ENCODE data around the gene PPP1R14C. TPM values are rescaled to one million over a fixed set of nuclear protein-coding genes. Genes with fewer than 3 reads are reported as not detected.

The PPP1R14C gene
- polyA plus RNA-seq, 3 donors: 0.11 TPM; not detected in 2

DNA sequence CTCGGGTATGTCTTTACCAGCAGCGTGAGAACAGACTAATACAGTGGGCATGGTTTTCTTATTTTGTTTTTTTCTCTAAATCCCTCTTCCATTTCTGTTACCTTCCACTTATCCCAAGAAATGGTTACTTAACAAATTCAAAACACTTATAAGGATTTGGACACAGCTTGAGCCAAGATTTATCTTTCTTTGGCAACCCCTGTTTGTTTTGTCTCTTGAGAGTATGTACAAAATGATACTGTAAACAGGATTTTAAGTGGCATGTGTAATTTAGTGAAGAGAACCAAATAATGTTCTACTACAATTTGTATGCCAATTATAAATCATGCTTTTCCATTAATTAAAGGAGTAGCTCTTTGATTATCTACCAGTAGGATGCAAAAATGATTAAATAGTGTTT is 51.4 kb downstream of the PPP1R14C start:
- WGBS (ENCODE audit: insufficient coverage): no CpG with 5 or more reads among the region's 2 CpGs
- no peaks in the 10 kb centered on the region for H3K79me2 ChIP-seq (ENCODE audit: insufficient read depth, low read length)

DNA sequence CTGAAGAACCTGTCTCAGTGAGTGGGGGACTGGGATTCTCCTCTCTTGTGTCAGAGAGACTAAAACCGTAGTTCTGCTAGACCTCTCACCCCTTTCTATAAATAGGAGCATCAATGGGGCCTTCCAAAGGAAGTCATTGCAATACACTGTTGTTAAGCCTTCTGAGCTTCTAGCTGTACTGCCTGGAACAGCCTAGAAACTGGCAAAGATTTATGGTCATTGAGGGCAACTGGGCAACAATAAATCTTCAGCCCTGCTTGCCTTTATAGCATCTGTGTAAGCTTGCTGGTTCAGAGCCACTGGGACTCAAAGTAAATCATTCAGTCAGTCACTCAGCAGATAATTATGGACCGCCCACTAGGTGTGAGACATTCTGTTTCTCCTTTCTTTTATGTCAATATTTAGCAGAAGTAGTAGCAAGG is 53.2 kb downstream of the PPP1R14C start:
- H3K4me1 ChIP-seq (ENCODE audit: control insufficient read depth in 1 of 2, insufficient read depth in 2 of 2, low read length in 2 of 2): no peaks in the 10 kb centered on the region
- no peak overlapping the region for H3K27ac ChIP-seq (ENCODE audit: low read depth in 1 of 2, low read length in 2 of 2)
- H3K27me3 Mint-ChIP-seq (ENCODE audit: low read depth in 3 of 3): peaks cover 2 to 9% (median 7%) of the 10 kb centered on the region in 3 donors
- H3K4me3 Mint-ChIP-seq: no peak overlapping the region
- no peak overlapping the region for H3K9ac ChIP-seq (ENCODE audit: insufficient read depth, low read length, poor library complexity, severe bottlenecking)
- TF ChIP-seq, protein P1, sequence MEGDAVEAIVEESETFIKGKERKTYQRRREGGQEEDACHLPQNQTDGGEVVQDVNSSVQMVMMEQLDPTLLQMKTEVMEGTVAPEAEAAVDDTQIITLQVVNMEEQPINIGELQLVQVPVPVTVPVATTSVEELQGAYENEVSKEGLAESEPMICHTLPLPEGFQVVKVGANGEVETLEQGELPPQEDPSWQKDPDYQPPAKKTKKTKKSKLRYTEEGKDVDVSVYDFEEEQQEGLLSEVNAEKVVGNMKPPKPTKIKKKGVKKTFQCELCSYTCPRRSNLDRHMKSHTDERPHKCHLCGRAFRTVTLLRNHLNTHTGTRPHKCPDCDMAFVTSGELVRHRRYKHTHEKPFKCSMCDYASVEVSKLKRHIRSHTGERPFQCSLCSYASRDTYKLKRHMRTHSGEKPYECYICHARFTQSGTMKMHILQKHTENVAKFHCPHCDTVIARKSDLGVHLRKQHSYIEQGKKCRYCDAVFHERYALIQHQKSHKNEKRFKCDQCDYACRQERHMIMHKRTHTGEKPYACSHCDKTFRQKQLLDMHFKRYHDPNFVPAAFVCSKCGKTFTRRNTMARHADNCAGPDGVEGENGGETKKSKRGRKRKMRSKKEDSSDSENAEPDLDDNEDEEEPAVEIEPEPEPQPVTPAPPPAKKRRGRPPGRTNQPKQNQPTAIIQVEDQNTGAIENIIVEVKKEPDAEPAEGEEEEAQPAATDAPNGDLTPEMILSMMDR (IDR thresholded peaks at IDR 0.05): no peak
- H3K4me2 ChIP-seq (replicated peaks; ENCODE audit: extremely low read depth, low read length, poor library complexity, severe bottlenecking): no peak overlapping the region
- no peak overlapping the region for H3K27ac Mint-ChIP-seq
- peaks cover 0 to 3% of the 10 kb centered on the region in 2 donors for H3K27me3 ChIP-seq (ENCODE audit: control insufficient read depth in 2 of 2, insufficient read depth in 2 of 2, low read length in 2 of 2)
- WGBS (ENCODE audit: insufficient coverage): no CpG with 5 or more reads among the region's 2 CpGs
- no peak overlapping the region for H2AFZ ChIP-seq (ENCODE audit: insufficient read depth, low read depth, low read length, poor library complexity, severe bottlenecking)
- no peaks in the 10 kb centered on the region for H3K4me1 Mint-ChIP-seq
- H4K20me1 ChIP-seq (ENCODE audit: insufficient read depth, low read length): no peaks in the 10 kb centered on the region
- intact Hi-C loops (cut with micrococcal nuclease): no loop called here
- no peaks in the 10 kb centered on the region for H3K36me3 ChIP-seq (replicated peaks in 1 of 2; ENCODE audit: control insufficient read depth in 1 of 2, insufficient read depth in 2 of 2, low read length in 2 of 2)
- H3K4me3 ChIP-seq (replicated peaks in 1 of 3; ENCODE audit: low read depth in 2 of 3, low read length in 3 of 3): no peak overlapping the region
- peaks cover 0 to 5% (median 0%) of the 10 kb centered on the region in 7 donors for H3K9me3 Mint-ChIP-seq
- no peak for DNase-seq
- no peaks in the 10 kb centered on the region for H3K79me2 ChIP-seq (ENCODE audit: insufficient read depth, low read length)
- no peaks in the 10 kb centered on the region for H3K36me3 Mint-ChIP-seq
- no peaks in the 10 kb centered on the region for H3K9me3 ChIP-seq (replicated peaks in 1 of 2; ENCODE audit: control insufficient read depth in 1 of 2, insufficient read depth in 1 of 2, low read length in 2 of 2)

More for the DNA sequence above, 51.4 kb downstream of the PPP1R14C start:
- H3K4me3 Mint-ChIP-seq: no peak overlapping the region
- Histone ChIP-seq H3K27me3 (ENCODE audit: control insufficient read depth in 2 of 2, insufficient read depth in 2 of 2, low read length in 2 of 2) (peaks cover 0 to 3% of the 10 kb centered on the region in 2 donors), H3K27ac (ENCODE audit: low read depth in 1 of 2, low read length in 2 of 2) (no peak overlapping the region), H3K4me2 (replicated peaks; ENCODE audit: extremely low read depth, low read length, poor library complexity, severe bottlenecking) (no peak overlapping the region), H2AFZ (ENCODE audit: insufficient read depth, low read depth, low read length, poor library complexity, severe bottlenecking) (no peak overlapping the region), H3K9ac (ENCODE audit: insufficient read depth, low read length, poor library complexity, severe bottlenecking) (no peak overlapping the region), H3K36me3 (replicated peaks in 1 of 2; ENCODE audit: control insufficient read depth in 1 of 2, insufficient read depth in 2 of 2, low read length in 2 of 2) (no peaks in the 10 kb centered on the region), H3K9me3 (replicated peaks in 1 of 2; ENCODE audit: control insufficient read depth in 1 of 2, insufficient read depth in 1 of 2, low read length in 2 of 2) (no peaks in the 10 kb centered on the region), H3K4me3 (replicated peaks in 1 of 3; ENCODE audit: low read depth in 2 of 3, low read length in 3 of 3) (no peak overlapping the region), H3K4me1 (ENCODE audit: control insufficient read depth in 1 of 2, insufficient read depth in 2 of 2, low read length in 2 of 2) (no peaks in the 10 kb centered on the region), H4K20me1 (ENCODE audit: insufficient read depth, low read length) (no peaks in the 10 kb centered on the region)
- DNase-seq: no peak
- intact Hi-C loops (cut with micrococcal nuclease): no loop called here
- H3K9me3 Mint-ChIP-seq: peaks cover 0 to 5% (median 0%) of the 10 kb centered on the region in 7 donors
- no peak overlapping the region for H3K27ac Mint-ChIP-seq
- H3K27me3 Mint-ChIP-seq (ENCODE audit: low read depth in 3 of 3): peaks cover 9 to 15% (median 9%) of the 10 kb centered on the region in 3 donors
- no peaks in the 10 kb centered on the region for H3K36me3 Mint-ChIP-seq
- TF ChIP-seq, protein P1 (IDR thresholded peaks at IDR 0.05): no peak
- no peaks in the 10 kb centered on the region for H3K4me1 Mint-ChIP-seq
